ENCODE results near the gene FOXS1. TPM values are rescaled to one million over a fixed set of nuclear protein-coding genes. Genes with fewer than 3 reads are reported as not detected.

Gene FOXS1
- total and polyA plus RNA-seq, 4 donors = 0.89 to 8.7 (median 4.9) TPM

GRCh38 chr20:31870726-31871617 lies 25.6 kb upstream of the FOXS1 start:
- peaks cover 13% of the 10 kb centered on the region for H3K36me3 ChIP-seq (ENCODE audit: control insufficient read depth, insufficient read depth, low read length)
- no peaks in the 10 kb centered on the region for H3K9me3 ChIP-seq (ENCODE audit: control insufficient read depth, insufficient read depth, low read length)
- peaks cover 25% of the 10 kb centered on the region for H3K4me1 ChIP-seq (ENCODE audit: control insufficient read depth, insufficient read depth, low read length)
- no peaks in the 10 kb centered on the region for H3K27me3 ChIP-seq (ENCODE audit: control insufficient read depth, insufficient read depth, low read length)
- peak overlapping the region; percentile 59 for H3K4me3 ChIP-seq (ENCODE audit: low read depth, low read length)
- WGBS (ENCODE audit: insufficient coverage) = under 1% methylated on average over 21 of the region's 24 CpGs
- peak in 1 of 6 donors; percentile 59 for DNase-seq (ENCODE audit: low read depth in 4 of 6, low spot score in 6 of 6)
- peak overlapping the region; percentile 52 for H3K27ac ChIP-seq (ENCODE audit: low read depth, low read length)

GRCh38 chr20:31869942-31870725 lies 24.7 kb upstream of the FOXS1 start, which contains the start of the genes DUSP15 and TTLL9:
Gene DUSP15 (minus strand): TSS chr20:31870527. CDS start chr20:31870337, 190 bp downstream.
Gene TTLL9 (plus strand): TSS chr20:31870634. CDS start chr20:31871127, 493 bp downstream.
- peaks cover 16% of the 10 kb centered on the region for H3K36me3 ChIP-seq (ENCODE audit: control insufficient read depth, insufficient read depth, low read length)
- no peaks in the 10 kb centered on the region for H3K9me3 ChIP-seq (ENCODE audit: control insufficient read depth, insufficient read depth, low read length)
- peak within 1 kb of the TSS; percentile 52 for H3K27ac ChIP-seq (ENCODE audit: low read depth, low read length)
- WGBS (ENCODE audit: insufficient coverage) = under 1% methylated on average over 80 of the region's 80 CpGs
- peaks cover 25% of the 10 kb centered on the region for H3K4me1 ChIP-seq (ENCODE audit: control insufficient read depth, insufficient read depth, low read length)
- no peaks in the 10 kb centered on the region for H3K27me3 ChIP-seq (ENCODE audit: control insufficient read depth, insufficient read depth, low read length)
- DNase-seq (ENCODE audit: low read depth in 4 of 6, low spot score in 6 of 6) = peak in 5 of 6 donors; percentile 13 to 83 (median 51)
- peak within 1 kb of the TSS; percentile 59 for H3K4me3 ChIP-seq (ENCODE audit: low read depth, low read length)

- Histone ChIP-seq H3K4me1 (ENCODE audit: control insufficient read depth, insufficient read depth, low read length) (peaks cover 25% of the 10 kb centered on the region), H3K9me3 (ENCODE audit: control insufficient read depth, insufficient read depth, low read length) (no peaks in the 10 kb centered on the region), H3K36me3 (ENCODE audit: control insufficient read depth, insufficient read depth, low read length) (peaks cover 19% of the 10 kb centered on the region), H3K4me3 (ENCODE audit: low read depth, low read length) (peak overlapping the region; percentile 59), H3K27ac (ENCODE audit: low read depth, low read length) (peak overlapping the region; percentile 40), H3K27me3 (ENCODE audit: control insufficient read depth, insufficient read depth, low read length) (no peaks in the 10 kb centered on the region)
- WGBS (ENCODE audit: insufficient coverage) = 0% methylated on average over 1 of the region's 1 CpG
- no peak for DNase-seq (ENCODE audit: low read depth in 4 of 6, low spot score in 6 of 6)
Observed at GRCh38 chr20:31869673-31869941, 24.2 kb upstream of the FOXS1 start.

- Histone ChIP-seq H3K4me3 (ENCODE audit: low read depth, low read length) (peak overlapping the region; percentile 59), H3K36me3 (ENCODE audit: control insufficient read depth, insufficient read depth, low read length) (peaks cover 20% of the 10 kb centered on the region), H3K27me3 (ENCODE audit: control insufficient read depth, insufficient read depth, low read length) (no peaks in the 10 kb centered on the region), H3K4me1 (ENCODE audit: control insufficient read depth, insufficient read depth, low read length) (peaks cover 25% of the 10 kb centered on the region), H3K27ac (ENCODE audit: low read depth, low read length) (no peak overlapping the region), H3K9me3 (ENCODE audit: control insufficient read depth, insufficient read depth, low read length) (no peaks in the 10 kb centered on the region)
- no peak for DNase-seq (ENCODE audit: low read depth in 4 of 6, low spot score in 6 of 6)
- WGBS (ENCODE audit: insufficient coverage) = 58% methylated on average over 3 of the region's 12 CpGs
Observed at GRCh38 chr20:31868853-31869672, 23.7 kb upstream of the FOXS1 start.

GRCh38 chr20:31866221-31866620 lies 20.8 kb upstream of the FOXS1 start:
- H3K36me3 ChIP-seq (ENCODE audit: control insufficient read depth, insufficient read depth, low read length) = peaks cover 31% of the 10 kb centered on the region
- WGBS (ENCODE audit: insufficient coverage) = 73% methylated on average over 3 of the region's 3 CpGs
- H3K4me3 ChIP-seq (ENCODE audit: low read depth, low read length) = no peak overlapping the region
- no peak for DNase-seq (ENCODE audit: low read depth in 4 of 6, low spot score in 6 of 6)
- peaks cover 33% of the 10 kb centered on the region for H3K4me1 ChIP-seq (ENCODE audit: control insufficient read depth, insufficient read depth, low read length)
- no peak overlapping the region for H3K27ac ChIP-seq (ENCODE audit: low read depth, low read length)
- H3K27me3 ChIP-seq (ENCODE audit: control insufficient read depth, insufficient read depth, low read length) = no peaks in the 10 kb centered on the region
- H3K9me3 ChIP-seq (ENCODE audit: control insufficient read depth, insufficient read depth, low read length) = no peaks in the 10 kb centered on the region

GRCh38 chr20:31864521-31865400 lies 19.4 kb upstream of the FOXS1 start:
- no peak overlapping the region for H3K4me3 ChIP-seq (ENCODE audit: low read depth, low read length)
- H3K36me3 ChIP-seq (ENCODE audit: control insufficient read depth, insufficient read depth, low read length) = peaks cover 31% of the 10 kb centered on the region
- no peaks in the 10 kb centered on the region for H3K9me3 ChIP-seq (ENCODE audit: control insufficient read depth, insufficient read depth, low read length)
- H3K27ac ChIP-seq (ENCODE audit: low read depth, low read length) = no peak overlapping the region
- 95% methylated on average over 7 of the region's 12 CpGs for WGBS (ENCODE audit: insufficient coverage)
- no peak for DNase-seq (ENCODE audit: low read depth in 4 of 6, low spot score in 6 of 6)
- H3K27me3 ChIP-seq (ENCODE audit: control insufficient read depth, insufficient read depth, low read length) = no peaks in the 10 kb centered on the region
- H3K4me1 ChIP-seq (ENCODE audit: control insufficient read depth, insufficient read depth, low read length) = peaks cover 39% of the 10 kb centered on the region

- H3K9me3 ChIP-seq (ENCODE audit: control insufficient read depth, insufficient read depth, low read length) = no peaks in the 10 kb centered on the region
- peaks cover 26% of the 10 kb centered on the region for H3K4me1 ChIP-seq (ENCODE audit: control insufficient read depth, insufficient read depth, low read length)
- H3K27me3 ChIP-seq (ENCODE audit: control insufficient read depth, insufficient read depth, low read length) = no peaks in the 10 kb centered on the region
- H3K27ac ChIP-seq (ENCODE audit: low read depth, low read length) = no peak overlapping the region
- H3K4me3 ChIP-seq (ENCODE audit: low read depth, low read length) = no peak overlapping the region
- WGBS (ENCODE audit: insufficient coverage) = 86% methylated on average over 4 of the region's 9 CpGs
- H3K36me3 ChIP-seq (ENCODE audit: control insufficient read depth, insufficient read depth, low read length) = peaks cover 26% of the 10 kb centered on the region
- no peak for DNase-seq (ENCODE audit: low read depth in 4 of 6, low spot score in 6 of 6)
Observed at GRCh38 chr20:31863296-31864085, 18.1 kb upstream of the FOXS1 start.

- no peaks in the 10 kb centered on the region for H3K9me3 ChIP-seq (ENCODE audit: control insufficient read depth, insufficient read depth, low read length)
- 91% methylated on average over 8 of the region's 8 CpGs for WGBS (ENCODE audit: insufficient coverage)
- H3K27me3 ChIP-seq (ENCODE audit: control insufficient read depth, insufficient read depth, low read length) = no peaks in the 10 kb centered on the region
- H3K36me3 ChIP-seq (ENCODE audit: control insufficient read depth, insufficient read depth, low read length) = peaks cover 26% of the 10 kb centered on the region
- H3K4me3 ChIP-seq (ENCODE audit: low read depth, low read length) = no peak overlapping the region
- no peak for DNase-seq (ENCODE audit: low read depth in 4 of 6, low spot score in 6 of 6)
- H3K4me1 ChIP-seq (ENCODE audit: control insufficient read depth, insufficient read depth, low read length) = peaks cover 22% of the 10 kb centered on the region
- no peak overlapping the region for H3K27ac ChIP-seq (ENCODE audit: low read depth, low read length)
Observed at GRCh38 chr20:31862506-31862905, 17.1 kb upstream of the FOXS1 start.
